IMR-90 (cell line): ENCODE results near the gene GOLIM4.

Source experiments
- BHLHE40 ChIP-seq: fragments of 150-350 bp; IDR thresholded peaks from 2 replicates; pipeline ENCODE4 v1.6.1; 2016; ENCODE audit warnings: mild to moderate bottlenecking, low read depth, low read length
- CTCF ChIP-seq: conservative IDR thresholded peaks from 2 replicates; pipeline ENCODE4 v1.5.1; 2012; ENCODE audit warnings: mild to moderate bottlenecking, low read depth, low read length, improper control_type of control experiment
- USF2 ChIP-seq: fragments of 150-350 bp; IDR thresholded peaks from 2 replicates; pipeline ENCODE4 v1.6.1; 2017; ENCODE audit warnings: mild to moderate bottlenecking, antibody characterized with exemption, low read length, low read depth

GRCh38 chr3:168089179-168089771 lies 6.4 kb downstream of the GOLIM4 start:
- TF ChIP-seq BHLHE40 = no peak
- no peak for TF ChIP-seq CTCF
- TF ChIP-seq USF2 = no peak
